Osteoblast (primary cell): ENCODE data around the gene NR0B2. TPM values are rescaled to one million over a fixed set of nuclear protein-coding genes. Genes with fewer than 3 reads are reported as not detected.

Experiments
- DNase-seq: peaks from one replicate; pipeline ENCODE4 v3.0.0; 2011; ENCODE audit warnings: low spot score, mixed read lengths; ENCODE audit not compliant: insufficient read length; ENCODE audit errors: missing footprints
- H2AFZ ChIP-seq: 2 replicates; pipeline ENCODE4 v1.6.0; 2011; ENCODE audit warnings: mild to moderate bottlenecking, low read length
- H3K27ac ChIP-seq: 2 replicates; pipeline ENCODE4 v1.5.1; 2011; ENCODE audit warnings: mild to moderate bottlenecking, low read depth, low read length, moderate library complexity
- H3K27me3 ChIP-seq: 2 replicates; pipeline ENCODE4 v1.6.0; 2012; ENCODE audit warnings: mild to moderate bottlenecking, control low read depth, inconsistent platforms, low read length, moderate library complexity; ENCODE audit not compliant: insufficient read depth
- H3K36me3 ChIP-seq: 2 replicates; pipeline ENCODE4 v1.5.1; 2011; ENCODE audit warnings: mild to moderate bottlenecking, low read length, control low read depth, moderate library complexity; ENCODE audit not compliant: insufficient read depth
- H3K4me1 ChIP-seq: 2 replicates; pipeline ENCODE4 v1.5.1; 2011; ENCODE audit warnings: mild to moderate bottlenecking, low read length, control low read depth, moderate library complexity; ENCODE audit not compliant: insufficient read depth
- H3K4me2 ChIP-seq: 2 replicates; pipeline ENCODE4 v1.6.0; 2011; ENCODE audit warnings: mild to moderate bottlenecking, low read length; ENCODE audit not compliant: insufficient read depth
- H3K4me3 ChIP-seq: fragments of 200-600 bp; sonication (generic); 3 replicates; pipeline ENCODE4 v1.5.1; 2012; ENCODE audit warnings: mild to moderate bottlenecking, low read length, inconsistent platforms; ENCODE audit not compliant: insufficient read depth
- H3K79me2 ChIP-seq: 2 replicates; pipeline ENCODE4 v1.6.0; 2012; ENCODE audit warnings: mild to moderate bottlenecking, low read length, control low read depth, inconsistent platforms; ENCODE audit not compliant: insufficient read depth
- H3K9me3 ChIP-seq: 2 replicates; pipeline ENCODE4 v1.5.1; 2011; ENCODE audit warnings: low read depth, low read length, control low read depth
- H4K20me1 ChIP-seq: 2 replicates; pipeline ENCODE4 v1.6.0; 2012; ENCODE audit warnings: mild to moderate bottlenecking, low read length, control low read depth; ENCODE audit not compliant: insufficient read depth
- total RNA-seq: library from RNA; depleted of rRNA; stranded (reverse); fragments of >200 nt; gene quantifications from 2 replicates; pipeline ENCODE4 v1.2.3, GENCODE V29; 2012
- TF ChIP-seq, protein P1 (sequence below): IDR thresholded peaks from 2 replicates; pipeline ENCODE4 v1.5.1; 2011; ENCODE audit warnings: mild to moderate bottlenecking, low read depth, low read length, moderate library complexity; ENCODE audit errors: extremely low read depth

Gene NR0B2
- total RNA-seq, 1 donor = not detected

DNA sequence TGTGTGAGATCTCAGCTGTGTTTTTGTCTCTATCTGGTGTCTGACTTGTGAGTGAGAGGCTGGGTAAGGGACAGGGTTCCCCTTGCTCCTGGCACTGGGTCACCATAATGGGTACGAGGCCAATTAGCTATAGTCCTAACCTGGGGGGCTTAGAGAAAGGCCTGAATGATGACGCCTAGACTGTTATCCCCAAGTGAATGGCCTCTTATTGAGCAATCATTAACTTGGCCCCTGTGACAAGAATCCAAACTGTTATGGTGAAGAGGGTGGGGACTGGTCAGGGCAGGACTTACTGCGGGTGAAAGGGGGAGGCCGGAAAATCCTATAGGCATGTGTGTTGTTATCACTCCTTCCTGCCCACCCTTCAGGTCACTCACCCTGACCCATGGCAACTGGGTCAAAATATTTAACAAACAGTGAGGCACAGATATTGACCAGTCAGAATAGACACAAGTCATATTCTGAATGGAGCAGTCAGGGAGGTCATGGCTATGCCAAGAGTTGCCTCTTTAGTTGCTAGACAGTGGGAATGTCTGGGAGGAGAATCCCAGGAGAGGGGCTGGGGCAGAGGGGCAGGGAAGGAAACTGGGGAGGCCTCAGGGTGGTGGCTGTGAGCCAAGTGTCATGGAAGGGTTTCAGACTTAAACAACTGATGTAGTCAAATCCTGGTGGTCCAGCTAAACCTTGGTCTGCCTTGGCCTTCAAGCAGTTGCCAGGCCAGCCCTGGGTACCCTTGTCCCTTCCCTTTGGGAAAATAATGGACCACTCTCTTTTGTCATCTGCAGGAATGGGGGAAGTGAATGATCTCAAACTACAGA is 3.2 kb downstream of the NR0B2 start:
- DNase-seq = no peak
- H3K79me2 ChIP-seq = no peaks in the 10 kb centered on the region
- no peak overlapping the region for H3K4me2 ChIP-seq
- H3K27me3 ChIP-seq = peaks cover 6% of the 10 kb centered on the region
- no peaks in the 10 kb centered on the region for H4K20me1 ChIP-seq
- H3K4me1 ChIP-seq = peaks cover 8% of the 10 kb centered on the region
- no peaks in the 10 kb centered on the region for H3K36me3 ChIP-seq
- H2AFZ ChIP-seq = no peak overlapping the region
- H3K4me3 ChIP-seq = no peak overlapping the region
- H3K9me3 ChIP-seq = no peaks in the 10 kb centered on the region
- no peak overlapping the region for H3K27ac ChIP-seq
- TF ChIP-seq, protein P1, sequence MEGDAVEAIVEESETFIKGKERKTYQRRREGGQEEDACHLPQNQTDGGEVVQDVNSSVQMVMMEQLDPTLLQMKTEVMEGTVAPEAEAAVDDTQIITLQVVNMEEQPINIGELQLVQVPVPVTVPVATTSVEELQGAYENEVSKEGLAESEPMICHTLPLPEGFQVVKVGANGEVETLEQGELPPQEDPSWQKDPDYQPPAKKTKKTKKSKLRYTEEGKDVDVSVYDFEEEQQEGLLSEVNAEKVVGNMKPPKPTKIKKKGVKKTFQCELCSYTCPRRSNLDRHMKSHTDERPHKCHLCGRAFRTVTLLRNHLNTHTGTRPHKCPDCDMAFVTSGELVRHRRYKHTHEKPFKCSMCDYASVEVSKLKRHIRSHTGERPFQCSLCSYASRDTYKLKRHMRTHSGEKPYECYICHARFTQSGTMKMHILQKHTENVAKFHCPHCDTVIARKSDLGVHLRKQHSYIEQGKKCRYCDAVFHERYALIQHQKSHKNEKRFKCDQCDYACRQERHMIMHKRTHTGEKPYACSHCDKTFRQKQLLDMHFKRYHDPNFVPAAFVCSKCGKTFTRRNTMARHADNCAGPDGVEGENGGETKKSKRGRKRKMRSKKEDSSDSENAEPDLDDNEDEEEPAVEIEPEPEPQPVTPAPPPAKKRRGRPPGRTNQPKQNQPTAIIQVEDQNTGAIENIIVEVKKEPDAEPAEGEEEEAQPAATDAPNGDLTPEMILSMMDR = no peak

DNA sequence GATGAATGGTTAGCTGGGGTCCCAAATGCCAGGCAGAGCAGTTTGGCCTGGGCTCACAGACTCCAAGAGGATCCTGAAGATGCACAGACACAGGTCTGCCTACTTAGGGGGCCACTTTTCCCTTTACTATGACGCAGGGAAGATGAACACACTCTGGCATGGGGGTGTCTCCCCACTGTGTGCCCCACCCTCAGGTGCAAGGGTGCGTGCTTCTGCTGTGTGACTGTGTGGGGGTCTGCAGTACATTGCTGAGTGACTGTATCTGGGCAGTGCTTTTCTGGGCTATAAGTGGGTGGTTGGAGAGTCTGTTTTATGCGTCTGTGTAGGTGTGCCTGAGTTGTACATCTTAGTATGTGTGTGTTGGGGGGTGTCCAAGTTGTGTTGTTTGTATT is 3.8 kb downstream of the NR0B2 start:
- no peak for DNase-seq
- Histone ChIP-seq H3K4me2 (no peak overlapping the region), H3K36me3 (no peaks in the 10 kb centered on the region), H3K27ac (no peak overlapping the region), H3K9me3 (no peaks in the 10 kb centered on the region), H3K4me3 (no peak overlapping the region), H2AFZ (no peak overlapping the region), H3K27me3 (peaks cover 6% of the 10 kb centered on the region), H4K20me1 (no peaks in the 10 kb centered on the region), H3K4me1 (peaks cover 8% of the 10 kb centered on the region), H3K79me2 (no peaks in the 10 kb centered on the region)
- TF ChIP-seq, protein P1 = no peak

DNA sequence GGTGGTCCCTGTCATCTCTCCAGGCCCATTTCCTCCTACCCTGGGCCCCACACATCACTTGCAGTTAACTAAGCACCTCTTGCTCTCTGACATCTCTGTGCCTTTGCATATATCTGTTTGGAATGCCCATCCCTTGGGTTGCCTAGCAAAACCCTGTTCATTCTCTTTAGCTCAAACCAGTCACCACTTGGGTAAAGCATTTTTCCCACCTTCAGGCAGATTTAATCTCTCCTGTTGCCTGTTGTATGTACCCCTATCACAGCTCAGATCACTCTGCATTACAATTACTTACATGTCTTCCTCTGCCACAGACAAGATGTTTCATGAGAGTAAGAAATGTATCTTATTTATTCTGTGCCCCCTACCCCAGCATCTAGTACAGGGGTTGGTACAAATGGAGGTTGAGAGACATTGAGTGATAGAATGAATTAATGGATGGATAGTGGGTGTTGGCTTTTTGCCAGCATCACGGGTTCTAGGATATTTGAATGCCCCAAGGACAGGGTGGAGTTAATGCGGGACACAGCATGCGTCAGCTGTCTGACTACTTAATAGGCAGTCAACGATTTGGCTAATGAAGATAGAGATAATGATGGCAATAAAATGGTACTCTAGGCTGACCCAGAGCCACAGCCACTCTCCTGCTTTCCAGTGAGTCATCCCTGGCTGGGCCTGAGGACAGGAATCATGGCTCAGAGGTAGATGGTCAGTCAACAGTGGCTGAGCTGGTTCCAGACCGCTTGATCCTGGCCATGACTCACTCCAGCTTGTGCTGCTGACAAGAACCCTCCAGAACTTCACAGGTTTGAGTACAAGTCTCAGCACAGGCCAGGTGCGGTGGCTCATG is 6.5 kb downstream of the NR0B2 start:
- DNase-seq = peak; percentile 96
- Histone ChIP-seq H3K27ac (no peak overlapping the region), H4K20me1 (no peaks in the 10 kb centered on the region), H3K4me1 (peaks cover 8% of the 10 kb centered on the region), H3K27me3 (peaks cover 6% of the 10 kb centered on the region), H3K9me3 (no peaks in the 10 kb centered on the region), H2AFZ (no peak overlapping the region), H3K36me3 (no peaks in the 10 kb centered on the region), H3K4me2 (peak overlapping the region; percentile 32), H3K4me3 (no peak overlapping the region), H3K79me2 (no peaks in the 10 kb centered on the region)
- TF ChIP-seq, protein P1 = no peak
